ENCODE data around the gene UROD. TPM values are rescaled to one million over a fixed set of nuclear protein-coding genes. Genes with fewer than 3 reads are reported as not detected.
A peak's percentile ranks its signal among the peaks of the same experiment; 100 is the strongest.
"Not testable (repeated sequence)": the region's sequence is repeated elsewhere in the genome, so short reads cannot be mapped to it uniquely, and the experiment has no call there.

The UROD gene
- total and polyA plus RNA-seq, 8 donors: 13.4 to 132 (median 68.9) TPM

GRCh38 chr1:45051005-45051772 is 39.1 kb downstream of the UROD start:
- peak in 1 of 2 donors; percentile 9 for DNase-seq
- Histone ChIP-seq H3K27me3 (no peaks in the 10 kb centered on the region), H3K4me1 (peaks cover 0 to 14% (median 0%) of the 10 kb centered on the region in 4 donors), H3K9me3 (no peaks in the 10 kb centered on the region), H3K4me3 (no peak overlapping the region), H3K36me3 (peaks cover 0 to 8% (median 2%) of the 10 kb centered on the region in 4 donors), H3K27ac (no peak overlapping the region)
- WGBS, 5 donors: 39 to 60% (median 52%) methylated on average over 2 of the region's 2 CpGs
- TF ChIP-seq CTCF (IDR thresholded peaks at IDR 0.05): no peak
- TF ChIP-seq POLR2A (IDR thresholded peaks at IDR 0.05): no peak
- no peak for TF ChIP-seq EP300 (IDR thresholded peaks at IDR 0.05)
- TF ChIP-seq POLR2AphosphoS5 (IDR thresholded peaks at IDR 0.05): no peak
- intact Hi-C loops (cut with DNase I; ENCODE audit: low total_unique reads): no loop called here

GRCh38 chr1:45057542-45057941 is 45.5 kb downstream of the UROD start:
- Histone ChIP-seq H3K4me1 (peaks cover 0 to 6% (median 0%) of the 10 kb centered on the region in 4 donors), H3K9me3 (no peaks in the 10 kb centered on the region), H3K36me3 (peaks cover 0 to 32% (median 9%) of the 10 kb centered on the region in 4 donors), H3K27ac (no peak overlapping the region), H3K4me3 (no peak overlapping the region), H3K27me3 (no peaks in the 10 kb centered on the region)
- intact Hi-C loops (cut with DNase I; ENCODE audit: low total_unique reads): no loop called here
- 33 to 61% (median 49%) methylated on average over 1 of the region's 1 CpG for WGBS, 5 donors
- DNase-seq: no peak
- TF ChIP-seq POLR2AphosphoS5 (IDR thresholded peaks at IDR 0.05) (no peak), CTCF (IDR thresholded peaks at IDR 0.05) (no peak), EP300 (IDR thresholded peaks at IDR 0.05) (no peak), POLR2A (IDR thresholded peaks at IDR 0.05) (no peak)

- intact Hi-C loops (cut with DNase I; ENCODE audit: low total_unique reads): no loop called here
- H3K4me3 ChIP-seq: no peak overlapping the region
- no peak overlapping the region for H3K27ac ChIP-seq
- no peak for TF ChIP-seq EP300 (IDR thresholded peaks at IDR 0.05)
- no peak for TF ChIP-seq CTCF (IDR thresholded peaks at IDR 0.05)
- no peak for TF ChIP-seq POLR2A (IDR thresholded peaks at IDR 0.05)
- no peak for TF ChIP-seq POLR2AphosphoS5 (IDR thresholded peaks at IDR 0.05)
- WGBS, 5 donors: 25 to 73% (median 50%) methylated on average over 2 of the region's 2 CpGs
- H3K9me3 ChIP-seq: no peaks in the 10 kb centered on the region
- no peaks in the 10 kb centered on the region for H3K27me3 ChIP-seq
- DNase-seq: peak in 1 of 2 donors; percentile 39
- peaks cover 0 to 32% (median 9%) of the 10 kb centered on the region in 4 donors for H3K36me3 ChIP-seq
- peaks cover 0 to 6% (median 0%) of the 10 kb centered on the region in 4 donors for H3K4me1 ChIP-seq
Measured at GRCh38 chr1:45059829-45060228, 47.8 kb downstream of the UROD start.

- H3K9me3 ChIP-seq; DNase-seq; H3K27ac ChIP-seq; H3K4me3 ChIP-seq; H3K27me3 ChIP-seq; intact Hi-C loops (cut with DNase I; ENCODE audit: low total_unique reads); H3K4me1 ChIP-seq: not testable (repeated sequence)
- WGBS, 5 donors: 90 to 97% (median 96%) methylated on average over 4 of the region's 4 CpGs
- peaks cover 0 to 14% (median 7%) of the 10 kb centered on the region in 4 donors for H3K36me3 ChIP-seq
Measured at GRCh38 chr1:45062463-45062862, 50.4 kb downstream of the UROD start.

GRCh38 chr1:45065083-45065482 is 53.0 kb downstream of the UROD start:
- DNase-seq: no peak
- Histone ChIP-seq H3K4me3 (no peak overlapping the region), H3K27me3 (no peaks in the 10 kb centered on the region), H3K4me1 (peaks cover 0 to under 1% (median 0%) of the 10 kb centered on the region in 4 donors), H3K9me3 (no peaks in the 10 kb centered on the region), H3K36me3 (no peaks in the 10 kb centered on the region), H3K27ac (no peak overlapping the region)
- TF ChIP-seq POLR2A (IDR thresholded peaks at IDR 0.05): no peak
- TF ChIP-seq CTCF (IDR thresholded peaks at IDR 0.05): no peak
- no peak for TF ChIP-seq EP300 (IDR thresholded peaks at IDR 0.05)
- TF ChIP-seq POLR2AphosphoS5 (IDR thresholded peaks at IDR 0.05): no peak
- 74 to 89% (median 81%) methylated on average over 2 of the region's 2 CpGs for WGBS, 5 donors
- intact Hi-C loops (cut with DNase I; ENCODE audit: low total_unique reads): no loop called here

Measured in stomach (tissue), 9 donors.